Activated T-cell treated with anti-CD3 and anti-CD28 coated beads, Interleukin-2, amount 50 U/mL, for 72 hours (primary cell): ENCODE results near the gene NR3C1. TPM values are rescaled to one million over a fixed set of nuclear protein-coding genes. Genes with fewer than 3 reads are reported as not detected.

Experiments
- ATAC-seq, 2 donors: fragments of 150-1000 bp; cut with Tn5 transposase; replicated peaks in 1 of 2; 2 replicates each; pipeline ENCODE4 v1.10.0; 2021; ENCODE audit warnings: moderate library complexity in 2 of 2, mild to moderate bottlenecking in 1 of 2
- DNase-seq, 2 donors: peaks; one replicate each; pipeline ENCODE4 v3.0.0; 2021 to 2022; ENCODE audit warnings: mixed read lengths in 1 of 2
- H3K27ac Mint-ChIP-seq: one replicate; pipeline ENCODE4 v1.8.0; 2022; ENCODE audit warnings: mild to moderate bottlenecking, moderate library complexity, mixed read lengths
- H3K27me3 Mint-ChIP-seq: one replicate; pipeline ENCODE4 v1.8.0; 2022; ENCODE audit warnings: low read depth, mixed read lengths
- H3K36me3 Mint-ChIP-seq, 2 donors: one replicate each; pipeline ENCODE4 v1.8.0; 2022; ENCODE audit warnings: mixed read lengths in 2 of 2, mild to moderate bottlenecking in 1 of 2; ENCODE audit not compliant: insufficient read depth in 2 of 2
- H3K4me1 Mint-ChIP-seq: one replicate; pipeline ENCODE4 v1.8.0; 2022; ENCODE audit warnings: low read depth, mixed read lengths
- H3K4me3 Mint-ChIP-seq, 2 donors: one replicate each; pipeline ENCODE4 v1.8.0; 2022; ENCODE audit warnings: mild to moderate bottlenecking in 2 of 2, mixed read lengths in 2 of 2, moderate library complexity in 2 of 2
- H3K9me3 Mint-ChIP-seq, 2 donors: one replicate each; pipeline ENCODE4 v1.8.0; 2022; ENCODE audit warnings: mixed read lengths in 2 of 2
- total RNA-seq, 2 donors: library from RNA; stranded (reverse); gene quantifications; one replicate each; pipeline ENCODE4 v1.2.3, GENCODE V29; 2022

The NR3C1 gene
- total RNA-seq, 2 donors from 2014 or later = 93.5 to 104 TPM

GRCh38 chr5:143244000-143244736 lies 159.3 kb downstream of the NR3C1 start:
- Mint-ChIP-seq H3K9me3 (peaks cover 12 to 21% of the 10 kb centered on the region in 2 donors), H3K27ac (no peak overlapping the region), H3K4me3 (no peak overlapping the region), H3K4me1 (no peaks in the 10 kb centered on the region), H3K36me3 (peaks cover 3 to 4% of the 10 kb centered on the region in 2 donors), H3K27me3 (peaks cover 6% of the 10 kb centered on the region)
- no peak for DNase-seq
- no peak for ATAC-seq

- Mint-ChIP-seq H3K9me3 (peaks cover 12 to 21% of the 10 kb centered on the region in 2 donors), H3K4me3 (no peak overlapping the region), H3K27me3 (peaks cover 6% of the 10 kb centered on the region), H3K27ac (no peak overlapping the region), H3K4me1 (no peaks in the 10 kb centered on the region), H3K36me3 (peaks cover 3 to 4% of the 10 kb centered on the region in 2 donors)
- DNase-seq = no peak
- no peak for ATAC-seq
These were observed 160.4 kb downstream of the NR3C1 start for GRCh38 chr5:143243103-143243502.

- no peak overlapping the region for H3K27ac Mint-ChIP-seq
- peaks cover 6 to 14% of the 10 kb centered on the region in 2 donors for H3K9me3 Mint-ChIP-seq
- H3K27me3 Mint-ChIP-seq = peaks cover 6% of the 10 kb centered on the region
- H3K36me3 Mint-ChIP-seq = peaks cover 1 to 3% of the 10 kb centered on the region in 2 donors
- no peak overlapping the region for H3K4me3 Mint-ChIP-seq
- no peak for ATAC-seq
- no peaks in the 10 kb centered on the region for H3K4me1 Mint-ChIP-seq
- no peak for DNase-seq
These were observed 161.6 kb downstream of the NR3C1 start for GRCh38 chr5:143241892-143242291.

GRCh38 chr5:143239882-143240518 lies 163.5 kb downstream of the NR3C1 start:
- Mint-ChIP-seq H3K9me3 (peaks cover 2 to 8% of the 10 kb centered on the region in 2 donors), H3K36me3 (peaks cover 0 to 1% of the 10 kb centered on the region in 2 donors), H3K4me3 (no peak overlapping the region), H3K27me3 (peaks cover 6% of the 10 kb centered on the region), H3K27ac (no peak overlapping the region), H3K4me1 (no peaks in the 10 kb centered on the region)
- ATAC-seq = no peak
- no peak for DNase-seq

- no peak overlapping the region for H3K27ac Mint-ChIP-seq
- no peaks in the 10 kb centered on the region for H3K36me3 Mint-ChIP-seq
- H3K4me1 Mint-ChIP-seq = no peaks in the 10 kb centered on the region
- ATAC-seq (no peak), DNase-seq (no peak)
- H3K4me3 Mint-ChIP-seq = no peak overlapping the region
- H3K27me3 Mint-ChIP-seq = no peaks in the 10 kb centered on the region
- no peaks in the 10 kb centered on the region for H3K9me3 Mint-ChIP-seq
These were observed 164.9 kb downstream of the NR3C1 start for GRCh38 chr5:143238620-143239019.

GRCh38 chr5:143237664-143238063 lies 165.8 kb downstream of the NR3C1 start:
- no peak for ATAC-seq
- H3K9me3 Mint-ChIP-seq = no peaks in the 10 kb centered on the region
- no peak overlapping the region for H3K27ac Mint-ChIP-seq
- no peak for DNase-seq
- H3K27me3 Mint-ChIP-seq = no peaks in the 10 kb centered on the region
- no peaks in the 10 kb centered on the region for H3K4me1 Mint-ChIP-seq
- H3K4me3 Mint-ChIP-seq = no peak overlapping the region
- no peaks in the 10 kb centered on the region for H3K36me3 Mint-ChIP-seq

- DNase-seq (no peak), ATAC-seq (no peak)
- Mint-ChIP-seq H3K4me1 (peaks cover 6% of the 10 kb centered on the region), H3K9me3 (no peaks in the 10 kb centered on the region), H3K27me3 (no peaks in the 10 kb centered on the region), H3K36me3 (no peaks in the 10 kb centered on the region), H3K27ac (no peak overlapping the region), H3K4me3 (no peak overlapping the region)
These were observed 166.8 kb downstream of the NR3C1 start for GRCh38 chr5:143236682-143237081.

- no peak overlapping the region for H3K4me3 Mint-ChIP-seq
- H3K9me3 Mint-ChIP-seq = no peaks in the 10 kb centered on the region
- H3K27ac Mint-ChIP-seq = no peak overlapping the region
- peaks cover 14% of the 10 kb centered on the region for H3K4me1 Mint-ChIP-seq
- no peak for ATAC-seq
- H3K36me3 Mint-ChIP-seq = no peaks in the 10 kb centered on the region
- DNase-seq = no peak
- no peaks in the 10 kb centered on the region for H3K27me3 Mint-ChIP-seq
These were observed 168.1 kb downstream of the NR3C1 start for GRCh38 chr5:143235423-143235822.

- ATAC-seq (no peak), DNase-seq (no peak)
- H3K9me3 Mint-ChIP-seq = no peaks in the 10 kb centered on the region
- H3K27me3 Mint-ChIP-seq = no peaks in the 10 kb centered on the region
- H3K4me3 Mint-ChIP-seq = no peak overlapping the region
- H3K36me3 Mint-ChIP-seq = no peaks in the 10 kb centered on the region
- no peak overlapping the region for H3K27ac Mint-ChIP-seq
- peaks cover 26% of the 10 kb centered on the region for H3K4me1 Mint-ChIP-seq
These were observed 169.2 kb downstream of the NR3C1 start for GRCh38 chr5:143234162-143234842.

GRCh38 chr5:143233031-143233430 lies 170.5 kb downstream of the NR3C1 start:
- Mint-ChIP-seq H3K27ac (no peak overlapping the region), H3K27me3 (no peaks in the 10 kb centered on the region), H3K9me3 (no peaks in the 10 kb centered on the region), H3K36me3 (no peaks in the 10 kb centered on the region), H3K4me3 (no peak overlapping the region), H3K4me1 (peaks cover 34% of the 10 kb centered on the region)
- ATAC-seq (no peak), DNase-seq (no peak)

- ATAC-seq = no peak
- Mint-ChIP-seq H3K4me1 (peaks cover 34% of the 10 kb centered on the region), H3K4me3 (no peak overlapping the region), H3K9me3 (no peaks in the 10 kb centered on the region), H3K27ac (no peak overlapping the region), H3K27me3 (no peaks in the 10 kb centered on the region), H3K36me3 (no peaks in the 10 kb centered on the region)
- DNase-seq = no peak
These were observed 171.3 kb downstream of the NR3C1 start for GRCh38 chr5:143231973-143232812.

GRCh38 chr5:143231416-143231815 lies 172.1 kb downstream of the NR3C1 start:
- H3K36me3 Mint-ChIP-seq = no peaks in the 10 kb centered on the region
- H3K27ac Mint-ChIP-seq = no peak overlapping the region
- H3K4me1 Mint-ChIP-seq = peaks cover 34% of the 10 kb centered on the region
- H3K27me3 Mint-ChIP-seq = no peaks in the 10 kb centered on the region
- ATAC-seq (no peak), DNase-seq (no peak)
- no peaks in the 10 kb centered on the region for H3K9me3 Mint-ChIP-seq
- no peak overlapping the region for H3K4me3 Mint-ChIP-seq

- H3K9me3 Mint-ChIP-seq = no peaks in the 10 kb centered on the region
- no peaks in the 10 kb centered on the region for H3K27me3 Mint-ChIP-seq
These were observed 172.8 kb downstream of the NR3C1 start for GRCh38 chr5:143230676-143230996.

More at GRCh38 chr5:143230676-143230996, 172.8 kb downstream of the NR3C1 start:
- DNase-seq (no peak), ATAC-seq (no peak)
- Mint-ChIP-seq H3K27ac (no peak overlapping the region), H3K4me1 (peaks cover 34% of the 10 kb centered on the region), H3K4me3 (peak overlapping the region; percentile 54 to 69), H3K36me3 (no peaks in the 10 kb centered on the region)
